ENCODE results near the gene LRIT2. TPM values are rescaled to one million over a fixed set of nuclear protein-coding genes. Genes with fewer than 3 reads are reported as not detected.
A peak's percentile ranks its signal among the peaks of the same experiment; 100 is the strongest.
"Not testable (repeated sequence)": the region's sequence is repeated elsewhere in the genome, so short reads cannot be mapped to it uniquely, and the experiment has no call there.

Gene LRIT2
- total RNA-seq, 1 donor from 2014 or later: not detected

DNA sequence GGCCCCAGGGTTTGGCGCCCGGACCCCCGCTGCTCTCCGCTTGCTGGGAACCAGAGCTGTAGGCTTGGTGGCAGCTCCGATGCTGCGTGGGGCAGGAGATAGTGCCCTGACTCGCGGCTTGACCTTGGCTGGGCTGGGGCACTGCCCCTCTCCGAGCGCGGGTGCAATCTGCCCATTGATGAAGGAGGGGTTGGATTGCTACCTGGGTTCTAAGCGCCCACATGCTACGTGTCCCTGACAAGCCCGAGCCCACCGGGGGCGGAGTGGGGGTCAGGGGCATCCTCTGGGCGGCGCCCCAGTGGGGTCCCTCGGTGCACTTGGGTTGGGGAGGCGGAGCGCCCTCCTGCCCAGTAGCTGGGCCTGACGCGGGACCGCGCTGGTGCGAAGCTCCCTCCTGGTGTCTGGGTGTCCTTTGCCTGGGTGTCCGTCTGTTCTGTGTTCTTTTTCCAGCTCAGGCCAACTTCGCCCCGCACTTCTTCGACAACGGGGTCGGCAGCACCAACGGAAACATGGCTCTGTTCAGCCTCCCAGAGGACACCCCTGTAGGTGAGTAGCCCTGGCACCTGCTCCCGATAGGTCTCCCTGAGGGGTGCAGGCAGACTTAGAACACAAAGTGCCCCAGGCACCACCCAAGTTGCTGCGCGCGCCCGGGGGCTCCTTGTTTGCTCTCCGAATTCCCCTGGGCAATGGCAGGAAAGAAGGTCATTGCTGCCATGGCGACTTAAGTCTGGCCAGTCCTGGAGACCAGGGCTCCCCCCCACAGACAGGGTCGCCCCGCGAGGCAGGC, 30.1 kb downstream of the LRIT2 start:
- intact Hi-C loops (cut with micrococcal nuclease): no loop called here
- Mint-ChIP-seq H3K36me3 (ENCODE audit: low read depth) (no peaks in the 10 kb centered on the region), H3K9me3 (no peaks in the 10 kb centered on the region), H3K4me1 (peaks cover 7% of the 10 kb centered on the region), H3K27ac (no peak overlapping the region), H3K4me3 (peak overlapping the region; percentile 44), H3K27me3 (peaks cover 54% of the 10 kb centered on the region)
- DNase-seq: no peak

- intact Hi-C loops (cut with micrococcal nuclease): no loop called here
Observed at GRCh38 chr10:84194424-84195043, 30.8 kb downstream of the LRIT2 start, which contains the start of gene CDHR1. Gene CDHR1, plus strand, starts transcription at chr10:84194537. Its CDS starts 224 bp downstream, at chr10:84194761.

GRCh38 chr10:84193846-84194423, 31.4 kb downstream of the LRIT2 start:
- Mint-ChIP-seq H3K4me3 (peak overlapping the region; percentile 20), H3K36me3 (ENCODE audit: low read depth) (no peaks in the 10 kb centered on the region), H3K9me3 (no peaks in the 10 kb centered on the region), H3K27me3 (peaks cover 52% of the 10 kb centered on the region), H3K27ac (no peak overlapping the region), H3K4me1 (peaks cover 7% of the 10 kb centered on the region)
- DNase-seq: no peak
- intact Hi-C loops (cut with micrococcal nuclease): no loop called here

More at GRCh38 chr10:84194424-84195043, 30.8 kb downstream of the LRIT2 start, which contains the start of gene CDHR1:
- peak; percentile 79 for DNase-seq
- Mint-ChIP-seq H3K4me3 (peak within 1 kb of the TSS; percentile 44), H3K36me3 (ENCODE audit: low read depth) (no peaks in the 10 kb centered on the region), H3K27me3 (peaks cover 52% of the 10 kb centered on the region), H3K27ac (no peak within 1 kb of the TSS), H3K4me1 (peaks cover 7% of the 10 kb centered on the region), H3K9me3 (no peaks in the 10 kb centered on the region)

DNA sequence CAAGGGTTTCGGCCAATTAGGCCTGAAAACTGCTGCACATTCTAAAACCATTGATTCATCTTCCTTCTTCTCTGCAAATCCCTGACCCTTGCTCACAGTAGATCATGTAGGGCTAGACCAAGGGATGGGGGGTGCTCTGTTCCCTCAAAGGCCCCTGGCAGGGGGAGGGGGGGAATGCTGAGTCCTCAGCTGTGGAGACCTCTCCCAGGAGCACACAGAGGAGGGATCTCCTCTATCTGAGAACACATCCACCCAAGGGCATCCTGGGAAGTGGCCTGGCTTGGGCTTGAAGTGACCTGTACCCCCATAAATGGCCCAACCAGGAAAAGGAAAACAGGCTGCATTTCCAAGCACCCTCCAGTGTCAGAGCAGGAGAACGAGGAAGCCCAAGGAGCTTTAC, 32.0 kb downstream of the LRIT2 start:
- no peak overlapping the region for H3K27ac Mint-ChIP-seq

DNA sequence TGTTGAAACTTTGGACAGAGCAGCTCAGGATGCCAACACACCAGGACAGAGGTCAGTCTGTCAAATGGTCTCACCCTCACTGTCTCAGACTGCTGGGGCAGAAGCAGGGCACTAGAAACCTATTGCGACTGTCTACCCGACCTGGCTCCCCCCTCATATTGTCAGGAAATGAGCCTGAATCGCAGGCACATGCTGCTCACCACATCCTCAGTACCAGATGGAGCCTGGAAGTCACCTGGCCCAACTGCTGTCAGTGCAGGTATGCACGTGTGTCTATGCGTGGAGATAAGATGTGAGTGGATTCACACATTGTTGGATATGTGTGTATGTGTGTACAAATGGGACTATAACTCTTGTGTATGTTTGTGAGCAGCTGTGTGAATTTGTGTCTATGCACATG, 34.2 kb downstream of the LRIT2 start:
- H3K36me3 Mint-ChIP-seq (ENCODE audit: low read depth): no peaks in the 10 kb centered on the region
- no peak overlapping the region for H3K27ac Mint-ChIP-seq
- intact Hi-C loops (cut with micrococcal nuclease): no loop called here
- H3K27me3 Mint-ChIP-seq: peaks cover 33% of the 10 kb centered on the region
- peak; percentile 66 for DNase-seq
- no peaks in the 10 kb centered on the region for H3K9me3 Mint-ChIP-seq
- peaks cover 7% of the 10 kb centered on the region for H3K4me1 Mint-ChIP-seq
- H3K4me3 Mint-ChIP-seq: no peak overlapping the region

More for the DNA sequence above, 32.0 kb downstream of the LRIT2 start:
- DNase-seq: no peak
- H3K9me3 Mint-ChIP-seq: no peaks in the 10 kb centered on the region
- intact Hi-C loops (cut with micrococcal nuclease): no loop called here
- H3K27me3 Mint-ChIP-seq: peaks cover 48% of the 10 kb centered on the region
- H3K4me3 Mint-ChIP-seq: no peak overlapping the region
- H3K4me1 Mint-ChIP-seq: peaks cover 7% of the 10 kb centered on the region
- H3K36me3 Mint-ChIP-seq (ENCODE audit: low read depth): no peaks in the 10 kb centered on the region

GRCh38 chr10:84190621-84191020, 34.7 kb downstream of the LRIT2 start:
- H3K36me3 Mint-ChIP-seq (ENCODE audit: low read depth): no peaks in the 10 kb centered on the region
- no peak overlapping the region for H3K4me3 Mint-ChIP-seq
- DNase-seq: no peak
- H3K27ac Mint-ChIP-seq: no peak overlapping the region
- H3K27me3 Mint-ChIP-seq: peaks cover 28% of the 10 kb centered on the region
- peaks cover 7% of the 10 kb centered on the region for H3K4me1 Mint-ChIP-seq
- H3K9me3 Mint-ChIP-seq: no peaks in the 10 kb centered on the region
- intact Hi-C loops (cut with micrococcal nuclease): no loop called here

- H3K27ac Mint-ChIP-seq: no peak overlapping the region
- no peak for DNase-seq
- no peaks in the 10 kb centered on the region for H3K36me3 Mint-ChIP-seq (ENCODE audit: low read depth)
- H3K9me3 Mint-ChIP-seq: no peaks in the 10 kb centered on the region
- intact Hi-C loops (cut with micrococcal nuclease): no loop called here
- H3K4me1 Mint-ChIP-seq: peaks cover 10% of the 10 kb centered on the region
- peaks cover 16% of the 10 kb centered on the region for H3K27me3 Mint-ChIP-seq
- no peak overlapping the region for H3K4me3 Mint-ChIP-seq
Observed at GRCh38 chr10:84188815-84189214, 36.5 kb downstream of the LRIT2 start.

DNA sequence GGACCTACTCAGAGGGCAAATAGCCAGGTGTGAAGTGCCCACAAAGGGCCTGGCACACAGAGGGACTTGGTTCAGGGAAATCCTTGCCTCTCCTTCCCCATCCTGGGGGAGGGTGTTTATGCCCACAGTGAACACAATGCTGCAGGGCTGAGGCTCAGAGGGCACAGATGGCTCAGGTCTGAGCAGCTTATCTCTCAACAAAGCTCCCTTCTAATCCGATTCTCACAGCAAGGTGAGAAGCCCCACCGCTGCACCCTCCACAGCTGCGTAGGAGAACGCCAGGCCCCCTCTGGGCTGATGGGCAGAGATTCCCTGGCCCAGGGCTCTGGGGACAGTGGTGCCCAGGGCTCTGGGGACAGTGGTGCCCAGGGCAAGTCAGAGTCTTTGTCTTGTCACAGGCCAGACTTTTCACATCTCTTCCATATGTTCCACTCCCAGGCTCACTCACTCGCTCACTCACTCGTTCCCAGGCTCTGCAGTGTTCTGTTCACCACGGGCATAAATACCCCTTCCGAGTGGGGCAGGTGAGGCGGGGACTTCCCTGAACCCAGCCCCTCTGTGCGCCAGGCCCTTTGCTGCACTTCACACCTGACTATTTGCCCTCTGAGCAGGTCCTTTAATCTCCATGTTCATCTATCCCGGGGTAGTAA, 39.7 kb downstream of the LRIT2 start:
- intact Hi-C loops (cut with micrococcal nuclease): no loop called here
- Mint-ChIP-seq H3K27me3 (no peaks in the 10 kb centered on the region), H3K27ac (no peak overlapping the region), H3K4me1 (peaks cover 3% of the 10 kb centered on the region), H3K4me3 (no peak overlapping the region), H3K36me3 (ENCODE audit: low read depth) (no peaks in the 10 kb centered on the region), H3K9me3 (no peaks in the 10 kb centered on the region)
- DNase-seq: no peak

DNA sequence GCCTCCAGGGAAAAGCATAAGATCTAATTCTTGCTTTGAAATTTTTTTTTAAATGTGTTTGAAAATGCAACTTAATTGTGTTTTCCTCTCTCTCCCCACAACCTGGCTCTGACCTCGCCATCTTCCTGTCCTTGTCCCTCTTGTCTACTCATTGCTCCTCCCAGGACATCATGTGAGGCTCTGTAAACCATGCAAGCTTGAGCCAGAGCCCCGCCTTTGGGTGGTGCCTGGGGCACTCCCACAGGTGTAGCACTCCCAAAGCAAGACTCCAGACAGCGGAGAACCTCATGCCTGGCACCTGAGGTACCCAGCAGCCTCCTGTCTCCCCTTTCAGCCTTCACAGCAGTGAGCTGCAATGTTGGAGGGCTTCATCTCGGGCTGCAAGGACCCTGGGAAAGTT, 40.8 kb downstream of the LRIT2 start:
- no peaks in the 10 kb centered on the region for H3K27me3 Mint-ChIP-seq
- no peak overlapping the region for H3K4me3 Mint-ChIP-seq
- H3K36me3 Mint-ChIP-seq (ENCODE audit: low read depth): no peaks in the 10 kb centered on the region
- H3K27ac Mint-ChIP-seq: no peak overlapping the region
- peaks cover 3% of the 10 kb centered on the region for H3K4me1 Mint-ChIP-seq
- no peak for DNase-seq
- H3K9me3 Mint-ChIP-seq: no peaks in the 10 kb centered on the region
- intact Hi-C loops (cut with micrococcal nuclease): no loop called here

- no peak for DNase-seq
- peaks cover 6% of the 10 kb centered on the region for H3K4me1 Mint-ChIP-seq
- no peaks in the 10 kb centered on the region for H3K27me3 Mint-ChIP-seq
- H3K4me3 Mint-ChIP-seq: no peak overlapping the region
- no peaks in the 10 kb centered on the region for H3K9me3 Mint-ChIP-seq
- H3K27ac Mint-ChIP-seq: no peak overlapping the region
- intact Hi-C loops (cut with micrococcal nuclease): no loop called here
- H3K36me3 Mint-ChIP-seq (ENCODE audit: low read depth): no peaks in the 10 kb centered on the region
Observed at GRCh38 chr10:84181631-84182030, 43.7 kb downstream of the LRIT2 start.

DNA sequence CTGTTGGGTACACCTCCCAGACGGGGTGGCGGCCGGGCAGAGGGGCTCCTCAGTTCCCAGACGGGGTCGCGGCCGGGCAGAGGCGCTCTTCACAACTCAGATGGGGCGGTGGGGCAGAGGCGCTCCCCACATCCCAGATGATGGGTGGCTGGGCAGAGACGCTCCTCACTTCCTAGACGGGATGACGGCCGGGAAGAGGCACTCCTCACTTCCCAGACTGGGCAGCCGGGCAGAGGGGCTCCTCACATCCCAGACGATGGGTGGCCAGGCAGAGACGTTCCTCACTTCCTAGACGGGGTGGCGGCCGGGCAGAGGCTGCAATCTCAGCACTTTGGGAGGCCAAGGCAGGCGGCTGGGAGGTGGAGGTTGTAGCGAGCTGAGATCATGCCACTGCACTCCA, 45.0 kb downstream of the LRIT2 start:
- H3K4me1 Mint-ChIP-seq; H3K36me3 Mint-ChIP-seq (ENCODE audit: low read depth); H3K9me3 Mint-ChIP-seq; H3K27ac Mint-ChIP-seq; H3K27me3 Mint-ChIP-seq; DNase-seq; intact Hi-C loops (cut with micrococcal nuclease); H3K4me3 Mint-ChIP-seq: not testable (repeated sequence)

DNA sequence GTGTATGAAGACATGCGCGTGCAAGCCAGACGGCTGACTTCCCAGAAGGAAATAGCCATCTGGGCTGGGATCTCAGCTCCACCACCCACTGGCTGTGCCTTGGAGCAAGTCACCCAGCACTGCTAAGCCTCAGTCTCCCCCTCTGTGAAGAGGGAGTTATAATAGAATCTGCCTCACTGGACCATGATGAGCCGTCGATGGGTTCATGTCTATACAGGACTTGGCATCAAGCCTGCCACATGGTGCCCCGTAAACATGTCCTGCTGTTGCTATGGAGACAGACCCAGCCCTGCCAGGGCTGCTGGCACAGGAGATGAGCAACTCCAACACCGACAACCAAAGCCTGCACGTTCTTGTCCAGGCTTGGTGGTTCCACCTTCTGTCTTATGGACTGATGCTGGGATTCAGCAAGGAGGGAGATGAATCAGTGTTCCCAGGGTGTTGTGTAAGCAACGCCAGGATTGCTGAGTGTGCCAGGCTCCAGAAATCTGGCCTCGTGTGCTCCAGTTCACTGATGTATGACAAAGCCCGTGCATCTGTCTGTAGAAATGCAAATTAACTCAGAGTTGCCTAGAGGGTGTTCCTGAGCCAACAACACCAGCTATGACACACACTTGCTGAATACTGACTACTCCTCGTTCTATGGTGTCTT, 46.2 kb downstream of the LRIT2 start:
- no peak overlapping the region for H3K27ac Mint-ChIP-seq
- intact Hi-C loops (cut with micrococcal nuclease): no loop called here
- no peaks in the 10 kb centered on the region for H3K27me3 Mint-ChIP-seq
- no peak for DNase-seq
- no peak overlapping the region for H3K4me3 Mint-ChIP-seq
- H3K36me3 Mint-ChIP-seq (ENCODE audit: low read depth): no peaks in the 10 kb centered on the region
- H3K4me1 Mint-ChIP-seq: peaks cover 5% of the 10 kb centered on the region
- H3K9me3 Mint-ChIP-seq: no peaks in the 10 kb centered on the region

DNA sequence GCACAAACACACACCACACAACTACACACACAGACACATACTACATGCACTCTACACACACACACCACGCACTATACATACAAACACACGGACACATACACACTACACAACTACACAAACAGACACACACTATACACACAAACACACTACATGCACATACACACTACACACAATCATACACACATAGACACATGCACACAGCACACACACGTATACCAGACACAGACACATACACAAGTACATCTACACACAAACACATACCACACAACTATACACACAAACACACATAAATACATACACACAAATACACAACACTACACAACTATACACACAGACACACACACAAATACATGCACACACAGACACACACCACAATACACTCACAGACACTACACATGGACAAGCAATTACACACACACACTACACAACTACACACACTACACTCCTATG, 47.2 kb downstream of the LRIT2 start:
- Mint-ChIP-seq H3K27ac (no peak overlapping the region), H3K4me3 (no peak overlapping the region), H3K4me1 (peaks cover 5% of the 10 kb centered on the region), H3K36me3 (ENCODE audit: low read depth) (no peaks in the 10 kb centered on the region), H3K9me3 (no peaks in the 10 kb centered on the region), H3K27me3 (no peaks in the 10 kb centered on the region)
- intact Hi-C loops (cut with micrococcal nuclease): no loop called here
- no peak for DNase-seq
